ENCODE data around the gene CACNA2D1. TPM values are rescaled to one million over a fixed set of nuclear protein-coding genes. Genes with fewer than 3 reads are reported as not detected.

Gene CACNA2D1
- total and polyA plus RNA-seq, 2 donors (not counting 1 experiment from before 2014, with no cell fraction given) = 31.7 to 64.4 TPM

DNA sequence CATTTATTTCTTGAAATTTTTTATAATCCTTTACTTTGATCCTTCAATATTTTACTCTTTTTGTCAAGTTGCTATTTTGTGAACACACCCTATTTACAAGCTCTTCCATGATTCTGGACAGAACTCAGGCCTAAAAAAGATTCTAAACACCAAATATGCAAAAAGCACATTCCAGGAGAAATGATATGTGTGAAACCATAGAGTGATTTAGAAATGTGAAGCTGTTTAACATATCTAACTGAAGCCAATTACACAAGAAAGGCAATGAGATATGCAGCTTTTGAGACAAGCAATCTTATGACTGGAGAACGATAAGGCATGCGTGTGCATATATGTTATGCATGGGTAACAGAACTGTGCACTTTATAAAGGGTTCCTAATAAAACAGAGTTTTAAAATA lies 243.0 kb downstream of the CACNA2D1 start:
- Histone ChIP-seq H2AFZ (ENCODE audit: low read length) (no peak overlapping the region), H3K4me1 (ENCODE audit: control insufficient read depth, extremely low read depth, insufficient read depth, low read length) (peaks cover 8% of the 10 kb centered on the region)
- TF ChIP-seq, protein P1, sequence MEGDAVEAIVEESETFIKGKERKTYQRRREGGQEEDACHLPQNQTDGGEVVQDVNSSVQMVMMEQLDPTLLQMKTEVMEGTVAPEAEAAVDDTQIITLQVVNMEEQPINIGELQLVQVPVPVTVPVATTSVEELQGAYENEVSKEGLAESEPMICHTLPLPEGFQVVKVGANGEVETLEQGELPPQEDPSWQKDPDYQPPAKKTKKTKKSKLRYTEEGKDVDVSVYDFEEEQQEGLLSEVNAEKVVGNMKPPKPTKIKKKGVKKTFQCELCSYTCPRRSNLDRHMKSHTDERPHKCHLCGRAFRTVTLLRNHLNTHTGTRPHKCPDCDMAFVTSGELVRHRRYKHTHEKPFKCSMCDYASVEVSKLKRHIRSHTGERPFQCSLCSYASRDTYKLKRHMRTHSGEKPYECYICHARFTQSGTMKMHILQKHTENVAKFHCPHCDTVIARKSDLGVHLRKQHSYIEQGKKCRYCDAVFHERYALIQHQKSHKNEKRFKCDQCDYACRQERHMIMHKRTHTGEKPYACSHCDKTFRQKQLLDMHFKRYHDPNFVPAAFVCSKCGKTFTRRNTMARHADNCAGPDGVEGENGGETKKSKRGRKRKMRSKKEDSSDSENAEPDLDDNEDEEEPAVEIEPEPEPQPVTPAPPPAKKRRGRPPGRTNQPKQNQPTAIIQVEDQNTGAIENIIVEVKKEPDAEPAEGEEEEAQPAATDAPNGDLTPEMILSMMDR (conservative IDR thresholded peaks at IDR 0.05 in 1 of 2, IDR thresholded peaks at IDR 0.05 in 1 of 2; ENCODE audit: low read depth in 1 of 2, low read length in 2 of 2) = no peak
- TF ChIP-seq EZH2 (IDR thresholded peaks at IDR 0.05; ENCODE audit: low read length, missing control alignments) = no peak

DNA sequence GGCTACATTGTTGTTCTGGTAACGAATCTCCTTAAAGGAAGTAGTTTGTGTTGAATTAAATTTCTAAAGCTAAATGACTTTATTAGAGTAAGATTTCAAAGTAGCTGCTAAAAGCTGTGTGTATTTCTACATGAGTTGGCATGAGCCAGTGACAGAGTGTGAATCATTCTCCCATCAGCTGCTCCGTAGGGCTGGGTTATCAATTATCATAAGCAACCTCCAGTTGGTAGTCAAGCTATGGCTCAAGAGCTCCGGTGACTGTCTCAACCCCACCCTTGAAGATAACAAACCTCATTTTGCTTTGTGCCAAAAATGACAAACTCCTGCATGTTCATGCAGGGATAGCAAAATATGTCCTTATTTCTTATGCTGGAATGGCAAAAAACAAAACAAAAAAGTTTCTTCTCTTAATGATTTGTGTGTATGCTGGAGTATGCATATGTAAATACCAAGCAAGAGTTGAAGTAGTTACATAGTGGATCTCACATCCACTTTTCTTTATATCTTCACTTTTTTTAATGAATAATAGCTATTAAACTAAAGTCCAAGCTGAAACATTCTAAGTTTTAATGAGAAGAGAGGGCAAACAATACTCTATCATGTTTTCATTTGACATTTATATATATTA lies 249.4 kb downstream of the CACNA2D1 start:
- TF ChIP-seq, protein P1 (conservative IDR thresholded peaks at IDR 0.05 in 1 of 2, IDR thresholded peaks at IDR 0.05 in 1 of 2; ENCODE audit: low read depth in 1 of 2, low read length in 2 of 2) = no peak
- no peak for TF ChIP-seq EZH2 (IDR thresholded peaks at IDR 0.05; ENCODE audit: low read length, missing control alignments)
- no peaks in the 10 kb centered on the region for H4K20me1 ChIP-seq (ENCODE audit: control insufficient read depth, extremely low read depth, insufficient read depth, low read length)
- H2AFZ ChIP-seq (ENCODE audit: low read length) = no peak overlapping the region
- no peak overlapping the region for H3K4me2 ChIP-seq (ENCODE audit: extremely low read depth, insufficient read depth, low read length)
- peaks cover 2% of the 10 kb centered on the region for H3K4me1 ChIP-seq (ENCODE audit: control insufficient read depth, extremely low read depth, insufficient read depth, low read length)
- no peaks in the 10 kb centered on the region for H3K27me3 ChIP-seq (ENCODE audit: control insufficient read depth, insufficient read depth, low read length)
- no peaks in the 10 kb centered on the region for H3K79me2 ChIP-seq (ENCODE audit: control insufficient read depth, insufficient read depth, low read length)
- DNase-seq (ENCODE audit: low read depth in 2 of 2) = peak; percentile 67 to 87
- no peaks in the 10 kb centered on the region for H3K36me3 ChIP-seq (ENCODE audit: control insufficient read depth, insufficient read depth, low read length)
- no peak overlapping the region for H3K27ac ChIP-seq (ENCODE audit: insufficient read depth, low read length)
- no peak overlapping the region for H3K4me3 ChIP-seq (replicated peaks in 1 of 4; ENCODE audit: control extremely low read depth in 1 of 4, insufficient read depth in 1 of 4, low read depth in 3 of 4, low read length in 4 of 4)
- no peaks in the 10 kb centered on the region for H3K9me3 ChIP-seq (ENCODE audit: control insufficient read depth, insufficient read depth, low read depth, low read length)
- H3K9ac ChIP-seq (ENCODE audit: insufficient read depth, low read length) = no peak overlapping the region

More for the DNA sequence above, 243.0 kb downstream of the CACNA2D1 start:
- Histone ChIP-seq H3K4me2 (ENCODE audit: extremely low read depth, insufficient read depth, low read length) (no peak overlapping the region), H4K20me1 (ENCODE audit: control insufficient read depth, extremely low read depth, insufficient read depth, low read length) (no peaks in the 10 kb centered on the region), H3K9me3 (ENCODE audit: control insufficient read depth, insufficient read depth, low read depth, low read length) (no peaks in the 10 kb centered on the region), H3K36me3 (ENCODE audit: control insufficient read depth, insufficient read depth, low read length) (no peaks in the 10 kb centered on the region), H3K4me3 (replicated peaks in 1 of 4; ENCODE audit: control extremely low read depth in 1 of 4, insufficient read depth in 1 of 4, low read depth in 3 of 4, low read length in 4 of 4) (no peak overlapping the region), H3K9ac (ENCODE audit: insufficient read depth, low read length) (no peak overlapping the region), H3K27me3 (ENCODE audit: control insufficient read depth, insufficient read depth, low read length) (no peaks in the 10 kb centered on the region), H3K79me2 (ENCODE audit: control insufficient read depth, insufficient read depth, low read length) (no peaks in the 10 kb centered on the region), H3K27ac (ENCODE audit: insufficient read depth, low read length) (no peak overlapping the region)
- DNase-seq (ENCODE audit: low read depth in 2 of 2) = no peak

DNA sequence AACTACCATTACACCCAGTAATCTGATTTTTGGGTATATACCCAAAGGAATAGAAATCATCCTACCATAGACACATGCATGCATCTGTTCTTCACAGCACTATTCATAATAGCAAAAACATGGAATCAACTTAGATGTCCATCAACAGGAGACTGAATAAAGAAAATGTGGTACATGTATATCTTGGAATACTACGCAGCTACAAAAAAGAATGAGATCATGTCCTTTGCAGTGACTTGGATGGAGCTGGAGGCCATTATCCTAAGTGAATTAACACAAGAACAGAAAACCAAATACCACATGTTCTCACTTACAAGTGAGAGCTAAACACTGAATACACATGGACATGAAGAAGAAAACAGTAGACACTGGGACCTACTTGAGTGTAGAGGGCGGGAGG lies 254.9 kb downstream of the CACNA2D1 start:
- H3K27me3 ChIP-seq (ENCODE audit: control insufficient read depth, insufficient read depth, low read length) = no peaks in the 10 kb centered on the region
- no peak overlapping the region for H3K4me3 ChIP-seq (replicated peaks in 1 of 4; ENCODE audit: control extremely low read depth in 1 of 4, insufficient read depth in 1 of 4, low read depth in 3 of 4, low read length in 4 of 4)
- no peaks in the 10 kb centered on the region for H3K36me3 ChIP-seq (ENCODE audit: control insufficient read depth, insufficient read depth, low read length)
- H3K4me1 ChIP-seq (ENCODE audit: control insufficient read depth, extremely low read depth, insufficient read depth, low read length) = no peaks in the 10 kb centered on the region
- no peak overlapping the region for H2AFZ ChIP-seq (ENCODE audit: low read length)
- H3K9me3 ChIP-seq (ENCODE audit: control insufficient read depth, insufficient read depth, low read depth, low read length) = no peaks in the 10 kb centered on the region
- H4K20me1 ChIP-seq (ENCODE audit: control insufficient read depth, extremely low read depth, insufficient read depth, low read length) = no peaks in the 10 kb centered on the region
- DNase-seq (ENCODE audit: low read depth in 2 of 2) = no peak
- H3K4me2 ChIP-seq (ENCODE audit: extremely low read depth, insufficient read depth, low read length) = no peak overlapping the region
- H3K27ac ChIP-seq (ENCODE audit: insufficient read depth, low read length) = no peak overlapping the region
- H3K9ac ChIP-seq (ENCODE audit: insufficient read depth, low read length) = no peak overlapping the region
- H3K79me2 ChIP-seq (ENCODE audit: control insufficient read depth, insufficient read depth, low read length) = no peaks in the 10 kb centered on the region
- TF ChIP-seq EZH2 (IDR thresholded peaks at IDR 0.05; ENCODE audit: low read length, missing control alignments) = no peak
- TF ChIP-seq, protein P1 (conservative IDR thresholded peaks at IDR 0.05 in 1 of 2, IDR thresholded peaks at IDR 0.05 in 1 of 2; ENCODE audit: low read depth in 1 of 2, low read length in 2 of 2) = no peak

Measured in fibroblast of lung (primary cell).